ENCODE measurements around the gene TMBIM1.

Gene TMBIM1

GRCh38 chr2:218292048-218293014 is at the start of gene TMBIM1:
Gene TMBIM1, minus strand, starts transcription at chr2:218292503. Its CDS starts 10,362 bp downstream, at chr2:218282141.
- peak; percentile 98 for DNase-seq (ENCODE audit: low spot score)

GRCh38 chr2:218341381-218341780 is 49.1 kb upstream of the TMBIM1 start:
- DNase-seq (ENCODE audit: low spot score) = no peak

- DNase-seq (ENCODE audit: low spot score) = no peak
These were observed 48.4 kb upstream of the TMBIM1 start for GRCh38 chr2:218340656-218341055.

GRCh38 chr2:218334531-218334930 is 42.2 kb upstream of the TMBIM1 start:
- DNase-seq (ENCODE audit: low spot score) = no peak

GRCh38 chr2:218332920-218333645 is 40.8 kb upstream of the TMBIM1 start:
- no peak for DNase-seq (ENCODE audit: low spot score)

- DNase-seq (ENCODE audit: low spot score) = no peak
These were observed 40.0 kb upstream of the TMBIM1 start for GRCh38 chr2:218332288-218332687.

GRCh38 chr2:218331745-218332144 is 39.4 kb upstream of the TMBIM1 start:
- no peak for DNase-seq (ENCODE audit: low spot score)

- DNase-seq (ENCODE audit: low spot score) = no peak
These were observed 37.7 kb upstream of the TMBIM1 start for GRCh38 chr2:218329826-218330593.

- DNase-seq (ENCODE audit: low spot score) = no peak
These were observed 36.9 kb upstream of the TMBIM1 start for GRCh38 chr2:218329027-218329825.

GRCh38 chr2:218328294-218328693 is 36.0 kb upstream of the TMBIM1 start:
- DNase-seq (ENCODE audit: low spot score) = no peak

- DNase-seq (ENCODE audit: low spot score) = no peak
These were observed 35.3 kb upstream of the TMBIM1 start for GRCh38 chr2:218327451-218328210.

GRCh38 chr2:218326315-218326714 is 34.0 kb upstream of the TMBIM1 start:
- DNase-seq (ENCODE audit: low spot score) = no peak

- DNase-seq (ENCODE audit: low spot score) = no peak
These were observed 33.4 kb upstream of the TMBIM1 start for GRCh38 chr2:218325566-218326160.

- DNase-seq (ENCODE audit: low spot score) = peak; percentile 52
These were observed 31.5 kb upstream of the TMBIM1 start for GRCh38 chr2:218323526-218324472.

- DNase-seq (ENCODE audit: low spot score) = peak; percentile 98
These were observed 30.6 kb upstream of the TMBIM1 start for GRCh38 chr2:218322768-218323525.

GRCh38 chr2:218320704-218321336 is 28.5 kb upstream of the TMBIM1 start:
- no peak for DNase-seq (ENCODE audit: low spot score)

- no peak for DNase-seq (ENCODE audit: low spot score)
These were observed 27.6 kb upstream of the TMBIM1 start for GRCh38 chr2:218319813-218320365.
